Lung (tissue), 12 donors: Measurements from ENCODE around the gene DOCK10. TPM values are rescaled to one million over a fixed set of nuclear protein-coding genes. Genes with fewer than 3 reads are reported as not detected.

Experiments
- ATAC-seq: fragments of 200-7000 bp; cut with Tn5 transposase; one replicate; pipeline ENCODE4 v1.9.1; 2020; ENCODE audit warnings: moderate number of reproducible peaks; ENCODE audit not compliant: insufficient read depth, low FRiP score
- DNase-seq, 3 donors: peaks; one replicate each; pipeline ENCODE4 v3.0.0-alpha.2; 2013 to 2017
- H3K27ac ChIP-seq, 2 donors: one replicate each; pipeline ENCODE4 v1.5.1; 2013; ENCODE audit warnings: mild to moderate bottlenecking in 2 of 2, moderate library complexity in 2 of 2, control low read depth in 1 of 2, inconsistent platforms in 1 of 2, low read depth in 1 of 2, low read length in 1 of 2
- H3K27me3 ChIP-seq, 3 donors: one replicate each; pipeline ENCODE4 v1.5.1; 2013; ENCODE audit warnings: low read length in 2 of 3; ENCODE audit not compliant: control insufficient read depth in 3 of 3, insufficient read depth in 3 of 3
- H3K36me3 ChIP-seq, 4 donors: one replicate each; pipeline ENCODE4 v1.5.1; 2013; ENCODE audit warnings: low read length in 4 of 4, mild to moderate bottlenecking in 1 of 4, moderate library complexity in 1 of 4; ENCODE audit not compliant: control insufficient read depth in 4 of 4, insufficient read depth in 4 of 4
- H3K4me1 ChIP-seq, 5 donors: one replicate each; pipeline ENCODE4 v1.5.1; 2013; ENCODE audit warnings: low read length in 5 of 5, mild to moderate bottlenecking in 2 of 5, moderate library complexity in 1 of 5; ENCODE audit not compliant: control insufficient read depth in 5 of 5, insufficient read depth in 5 of 5
- H3K4me3 ChIP-seq: one replicate; pipeline ENCODE4 v1.5.1; 2013; ENCODE audit warnings: mild to moderate bottlenecking, control low read depth, moderate library complexity
- H3K9ac ChIP-seq, 2 donors: one replicate each; pipeline ENCODE4 v1.5.1; 2013; ENCODE audit warnings: low read length in 2 of 2, control low read depth in 1 of 2; ENCODE audit not compliant: insufficient read depth in 1 of 2
- H3K9me3 ChIP-seq, 4 donors: one replicate each; pipeline ENCODE4 v1.5.1; 2013; ENCODE audit warnings: low read length in 3 of 4, mild to moderate bottlenecking in 1 of 4, moderate library complexity in 1 of 4; ENCODE audit not compliant: control insufficient read depth in 4 of 4, insufficient read depth in 3 of 4
- CTCF ChIP-seq: IDR thresholded peaks from 2 replicates; pipeline ENCODE4 v1.5.1; 2012; ENCODE audit warnings: mild to moderate bottlenecking; ENCODE audit errors: control extremely low read depth, extremely low read depth
- WGBS, 2 donors: extraction: QIAGEN DNeasy Blood & Tissue Kit; methylation state at CpG; one replicate each; pipeline ENCODE4 v1.1.7; 2013; 5-methylcytosine and 5-hydroxymethylcytosine counted together
- polyA plus RNA-seq, 2 donors: library from polyadenylated mRNA; stranded (reverse); fragments of 200-250 nt; gene quantifications; one replicate each; pipeline ENCODE4 v1.2.1, GENCODE V29; 2013
- total RNA-seq, 2 donors: library from RNA; depleted of rRNA in 1 of 2; stranded (reverse); fragments of >200 nt in 1 of 2; gene quantifications; one replicate each; pipeline ENCODE4 v1.2.1, GENCODE V29; 2014 to 2021
- donor health status: control.
- donor health status: control.
- donor health status: Bipolar disorder and iron deficiency.
- donor health status: healthy.
- donor health status: DM: yes; HTN: yes; CAD: no.

Gene DOCK10
- total and polyA plus RNA-seq, 4 donors: 3.1 to 39.8 (median 18.0) TPM

DNA sequence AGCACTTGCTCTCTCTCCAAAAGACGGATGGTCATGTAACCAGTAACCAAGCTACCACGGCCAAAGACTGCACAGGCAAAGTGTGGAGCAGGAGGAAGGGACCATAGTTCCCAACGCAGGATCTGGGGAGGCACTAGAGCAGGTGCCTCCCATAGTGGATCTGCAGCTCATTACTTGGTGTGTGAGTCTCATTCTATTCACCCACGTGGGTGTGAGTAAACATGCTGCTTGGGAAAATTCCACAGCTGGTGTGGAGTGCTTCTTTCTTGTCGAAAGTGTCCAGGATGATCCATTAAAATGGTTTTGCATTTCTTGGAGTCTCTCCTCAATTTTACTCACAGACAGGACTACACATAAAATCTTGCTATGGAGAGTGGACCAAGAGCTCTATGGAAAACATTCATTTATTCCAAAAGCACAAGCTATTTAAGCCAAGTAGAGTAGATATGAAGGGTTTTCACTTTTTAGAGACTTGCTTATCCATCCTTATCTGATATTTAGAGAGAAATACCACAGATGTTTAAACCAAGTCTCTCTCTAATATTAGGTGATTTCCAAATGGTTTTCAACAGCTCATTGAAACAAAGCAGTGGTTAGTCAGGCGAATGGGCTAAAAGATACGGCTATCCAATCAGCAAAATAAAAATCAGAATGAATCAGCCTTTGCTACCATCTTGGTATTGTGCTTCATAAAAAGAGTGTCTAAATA lies 221.8 kb downstream of the DOCK10 start:
- Histone ChIP-seq H3K4me3 (no peak overlapping the region), H3K9ac (no peak overlapping the region), H3K4me1 (peaks cover 0 to 5% (median 0%) of the 10 kb centered on the region in 5 donors), H3K36me3 (peaks cover 0 to 35% (median 12%) of the 10 kb centered on the region in 4 donors), H3K9me3 (no peaks in the 10 kb centered on the region), H3K27ac (no peak overlapping the region), H3K27me3 (no peaks in the 10 kb centered on the region)
- TF ChIP-seq CTCF: no peak
- DNase-seq (no peak), ATAC-seq (no peak)
- WGBS, 2 donors: 70 to 81% methylated on average over 7 of the region's 7 CpGs

GRCh38 chr2:224819075-224819474 lies 223.2 kb downstream of the DOCK10 start:
- Histone ChIP-seq H3K27ac (no peak overlapping the region), H3K9ac (no peak overlapping the region), H3K36me3 (peaks cover 0 to 37% (median 13%) of the 10 kb centered on the region in 4 donors), H3K4me3 (no peak overlapping the region), H3K27me3 (no peaks in the 10 kb centered on the region), H3K4me1 (peaks cover 0 to 5% (median 0%) of the 10 kb centered on the region in 5 donors), H3K9me3 (no peaks in the 10 kb centered on the region)
- ATAC-seq (no peak), DNase-seq (peak in 2 of 3 donors; percentile 13 to 59)
- no peak for TF ChIP-seq CTCF
- 65 to 74% methylated on average over 2 of the region's 2 CpGs for WGBS, 2 donors

GRCh38 chr2:224817676-224818075 lies 224.6 kb downstream of the DOCK10 start:
- no peak for TF ChIP-seq CTCF
- Histone ChIP-seq H3K27ac (no peak overlapping the region), H3K36me3 (peaks cover 0 to 35% (median 13%) of the 10 kb centered on the region in 4 donors), H3K27me3 (no peaks in the 10 kb centered on the region), H3K9ac (no peak overlapping the region), H3K4me3 (no peak overlapping the region), H3K4me1 (peaks cover 0 to 5% (median 0%) of the 10 kb centered on the region in 5 donors), H3K9me3 (no peaks in the 10 kb centered on the region)
- DNase-seq (no peak), ATAC-seq (no peak)
- WGBS, 2 donors: 85 to 86% methylated on average over 1 of the region's 1 CpG
